HL-60 (cell line): Measurements from ENCODE around the gene GLI3.

Experiments used
- POLR2AphosphoS5 ChIP-seq: IDR thresholded peaks from 2 replicates; pipeline ENCODE4 v1.6.1; 2012; ENCODE audit warnings: low read depth
- REST ChIP-seq: IDR thresholded peaks from 2 replicates; pipeline ENCODE4 v1.6.1; 2012; ENCODE audit warnings: low read depth; ENCODE audit not compliant: insufficient replicate concordance
- TF ChIP-seq, protein P1 (sequence below): IDR thresholded peaks from one replicate; pipeline ENCODE4 v1.5.1; 2011; ENCODE audit warnings: low read length, control low read depth, inconsistent platforms; ENCODE audit not compliant: insufficient read depth

GRCh38 chr7:42123716-42124115 is 113.3 kb downstream of the GLI3 start:
- TF ChIP-seq, protein P1, sequence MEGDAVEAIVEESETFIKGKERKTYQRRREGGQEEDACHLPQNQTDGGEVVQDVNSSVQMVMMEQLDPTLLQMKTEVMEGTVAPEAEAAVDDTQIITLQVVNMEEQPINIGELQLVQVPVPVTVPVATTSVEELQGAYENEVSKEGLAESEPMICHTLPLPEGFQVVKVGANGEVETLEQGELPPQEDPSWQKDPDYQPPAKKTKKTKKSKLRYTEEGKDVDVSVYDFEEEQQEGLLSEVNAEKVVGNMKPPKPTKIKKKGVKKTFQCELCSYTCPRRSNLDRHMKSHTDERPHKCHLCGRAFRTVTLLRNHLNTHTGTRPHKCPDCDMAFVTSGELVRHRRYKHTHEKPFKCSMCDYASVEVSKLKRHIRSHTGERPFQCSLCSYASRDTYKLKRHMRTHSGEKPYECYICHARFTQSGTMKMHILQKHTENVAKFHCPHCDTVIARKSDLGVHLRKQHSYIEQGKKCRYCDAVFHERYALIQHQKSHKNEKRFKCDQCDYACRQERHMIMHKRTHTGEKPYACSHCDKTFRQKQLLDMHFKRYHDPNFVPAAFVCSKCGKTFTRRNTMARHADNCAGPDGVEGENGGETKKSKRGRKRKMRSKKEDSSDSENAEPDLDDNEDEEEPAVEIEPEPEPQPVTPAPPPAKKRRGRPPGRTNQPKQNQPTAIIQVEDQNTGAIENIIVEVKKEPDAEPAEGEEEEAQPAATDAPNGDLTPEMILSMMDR: no peak
- no peak for TF ChIP-seq POLR2AphosphoS5
- no peak for TF ChIP-seq REST
